ENCODE data around the gene KCNA2. TPM values are rescaled to one million over a fixed set of nuclear protein-coding genes. Genes with fewer than 3 reads are reported as not detected.
A peak's percentile ranks its signal among the peaks of the same experiment; 100 is the strongest.

The KCNA2 gene
- total and polyA plus RNA-seq, 10 donors: 0.09 to 2.6 (median 1.2) TPM

GRCh38 chr1:110633646-110634030 is 27.5 kb upstream of the KCNA2 start:
- WGBS, 5 donors: 77 to 89% (median 79%) methylated on average over 2 of the region's 2 CpGs
- Histone ChIP-seq H3K36me3 (no peaks in the 10 kb centered on the region), H3K4me3 (no peak overlapping the region), H3K9me3 (no peaks in the 10 kb centered on the region), H3K27ac (peak overlapping the region in 6 of 8 donors; percentile 23 to 85 (median 74)), H3K27me3 (replicated peaks in 1 of 7) (no peaks in the 10 kb centered on the region), H3K4me1 (peaks cover 35 to 85% (median 77%) of the 10 kb centered on the region in 6 donors)
- intact Hi-C loops (cut with DNase I; ENCODE audit: low total_unique reads): loop anchor here (5.0 kb wide), 1 partner anchor 134 kb away; no protein-coding TSS in a partner anchor
- TF ChIP-seq POLR2A (IDR thresholded peaks at IDR 0.05) (no peak), POLR2AphosphoS5 (IDR thresholded peaks at IDR 0.05) (no peak)
- no peak for DNase-seq

GRCh38 chr1:110631836-110632620 is 25.9 kb upstream of the KCNA2 start:
- TF ChIP-seq CTCF (IDR thresholded peaks at IDR 0.05 in 8 of 11, conservative IDR thresholded peaks at IDR 0.05 in 3 of 11) (no peak), POLR2A (IDR thresholded peaks at IDR 0.05) (no peak), POLR2AphosphoS5 (IDR thresholded peaks at IDR 0.05) (no peak)
- no peaks in the 10 kb centered on the region for H3K9me3 ChIP-seq
- intact Hi-C loops (cut with DNase I; ENCODE audit: low total_unique reads): loop anchor here (5.0 kb wide), 1 partner anchor 135 kb away; no protein-coding TSS in a partner anchor
- peak overlapping the region; percentile 5 to 85 (median 66) for H3K27ac ChIP-seq
- H3K27me3 ChIP-seq (replicated peaks in 1 of 7): no peaks in the 10 kb centered on the region
- H3K4me1 ChIP-seq: peaks cover 35 to 85% (median 67%) of the 10 kb centered on the region in 6 donors
- 77 to 81% (median 79%) methylated on average over 6 of the region's 6 CpGs for WGBS, 5 donors
- no peaks in the 10 kb centered on the region for H3K36me3 ChIP-seq
- DNase-seq: no peak
- peak overlapping the region in 1 of 8 donors; percentile 53 for H3K4me3 ChIP-seq

GRCh38 chr1:110630839-110631663 is 24.9 kb upstream of the KCNA2 start:
- peak; percentile 94 for DNase-seq
- peak overlapping the region in 5 of 8 donors; percentile 60 to 85 (median 75) for H3K27ac ChIP-seq
- intact Hi-C loops (cut with DNase I; ENCODE audit: low total_unique reads): loop anchor here (5.0 kb wide), 1 partner anchor 136 kb away; no protein-coding TSS in a partner anchor

More at GRCh38 chr1:110630839-110631663, 24.9 kb upstream of the KCNA2 start:
- H3K4me1 ChIP-seq: peaks cover 31 to 79% (median 58%) of the 10 kb centered on the region in 6 donors
- peak; percentile 68 to 95 (median 91) for TF ChIP-seq CTCF (IDR thresholded peaks at IDR 0.05 in 8 of 11, conservative IDR thresholded peaks at IDR 0.05 in 3 of 11)
- TF ChIP-seq POLR2AphosphoS5 (IDR thresholded peaks at IDR 0.05): peak in 2 of 3 donors; percentile 49 to 66
- TF ChIP-seq POLR2A (IDR thresholded peaks at IDR 0.05): no peak
- 18 to 23% (median 22%) methylated on average over 13 of the region's 13 CpGs for WGBS, 5 donors
- peak overlapping the region in 5 of 8 donors; percentile 5 to 53 (median 8) for H3K4me3 ChIP-seq
- no peaks in the 10 kb centered on the region for H3K9me3 ChIP-seq
- no peaks in the 10 kb centered on the region for H3K27me3 ChIP-seq (replicated peaks in 1 of 7)
- H3K36me3 ChIP-seq: no peaks in the 10 kb centered on the region
